Kidney epithelial cell (primary cell): ENCODE data around the gene BAX. TPM values are rescaled to one million over a fixed set of nuclear protein-coding genes. Genes with fewer than 3 reads are reported as not detected.
"Not testable (repeated sequence)": the region's sequence is repeated elsewhere in the genome, so short reads cannot be mapped to it uniquely, and the experiment has no call there.

ENCODE experiments used
- DNase-seq: peaks from one replicate; pipeline ENCODE4 v3.0.0-alpha.2; 2010; ENCODE audit warnings: low read depth
- H3K27me3 ChIP-seq: 2 replicates; pipeline ENCODE4 v1.6.0; 2011; ENCODE audit warnings: low read length; ENCODE audit not compliant: control insufficient read depth, insufficient read depth
- H3K36me3 ChIP-seq: 2 replicates; pipeline ENCODE4 v1.5.1; 2011; ENCODE audit warnings: low read length; ENCODE audit not compliant: control insufficient read depth, insufficient read depth
- H3K4me3 ChIP-seq: 2 replicates; pipeline ENCODE4 v1.5.1; 2011; ENCODE audit warnings: low read depth, mild to moderate bottlenecking, control low read depth, low read length
- total RNA-seq: library from RNA; depleted of rRNA; stranded (reverse); fragments of >200 nt; gene quantifications from 2 replicates; pipeline ENCODE4 v1.2.3, GENCODE V29; 2015
- TF ChIP-seq, protein P1 (sequence below): IDR thresholded peaks from 2 replicates; pipeline ENCODE4 v1.5.1; 2011; ENCODE audit warnings: mild to moderate bottlenecking, moderate library complexity, low read length, control low read depth, inconsistent platforms; ENCODE audit not compliant: insufficient read depth, poor library complexity, severe bottlenecking

The BAX gene
- 128 and 140 TPM in 2 replicates for total RNA-seq

- Histone ChIP-seq H3K27me3 (no peaks in the 10 kb centered on the region), H3K36me3 (peaks cover 2% of the 10 kb centered on the region), H3K4me3 (peak within 1 kb of the TSS; percentile 88)
- TF ChIP-seq, protein P1, sequence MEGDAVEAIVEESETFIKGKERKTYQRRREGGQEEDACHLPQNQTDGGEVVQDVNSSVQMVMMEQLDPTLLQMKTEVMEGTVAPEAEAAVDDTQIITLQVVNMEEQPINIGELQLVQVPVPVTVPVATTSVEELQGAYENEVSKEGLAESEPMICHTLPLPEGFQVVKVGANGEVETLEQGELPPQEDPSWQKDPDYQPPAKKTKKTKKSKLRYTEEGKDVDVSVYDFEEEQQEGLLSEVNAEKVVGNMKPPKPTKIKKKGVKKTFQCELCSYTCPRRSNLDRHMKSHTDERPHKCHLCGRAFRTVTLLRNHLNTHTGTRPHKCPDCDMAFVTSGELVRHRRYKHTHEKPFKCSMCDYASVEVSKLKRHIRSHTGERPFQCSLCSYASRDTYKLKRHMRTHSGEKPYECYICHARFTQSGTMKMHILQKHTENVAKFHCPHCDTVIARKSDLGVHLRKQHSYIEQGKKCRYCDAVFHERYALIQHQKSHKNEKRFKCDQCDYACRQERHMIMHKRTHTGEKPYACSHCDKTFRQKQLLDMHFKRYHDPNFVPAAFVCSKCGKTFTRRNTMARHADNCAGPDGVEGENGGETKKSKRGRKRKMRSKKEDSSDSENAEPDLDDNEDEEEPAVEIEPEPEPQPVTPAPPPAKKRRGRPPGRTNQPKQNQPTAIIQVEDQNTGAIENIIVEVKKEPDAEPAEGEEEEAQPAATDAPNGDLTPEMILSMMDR, result no peak
- DNase-seq, result peak; percentile 69
These were observed at the start of gene BAX for GRCh38 chr19:48954595-48955307. BAX (plus strand) TSS chr19:48954875; CDS start chr19:48954929, 54 bp downstream.

- TF ChIP-seq, protein P1, result no peak
- Histone ChIP-seq H3K36me3 (no peaks in the 10 kb centered on the region), H3K27me3 (no peaks in the 10 kb centered on the region), H3K4me3 (no peak overlapping the region)
- DNase-seq, result no peak
These were observed 49.0 kb upstream of the BAX start for GRCh38 chr19:48905664-48906063.

DNA sequence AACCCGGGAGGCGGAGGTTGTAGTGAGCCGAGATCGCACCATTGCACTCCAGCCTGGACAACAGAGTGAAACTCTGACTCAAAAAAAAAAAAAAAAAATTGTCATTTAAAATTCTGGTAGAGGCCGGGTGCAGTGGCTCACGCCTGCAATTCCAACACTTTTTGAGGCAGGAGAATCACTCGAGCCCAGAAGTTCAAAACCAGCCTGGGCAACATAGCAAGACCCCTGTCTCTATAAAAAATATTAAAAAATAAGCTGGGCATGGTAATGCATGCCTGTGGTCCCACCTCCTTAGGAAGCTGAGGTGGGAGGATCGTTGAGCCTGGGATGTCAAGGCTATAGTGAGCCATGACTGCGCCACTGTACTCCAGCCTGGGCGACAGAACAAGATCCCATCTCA lies 48.4 kb upstream of the BAX start:
- TF ChIP-seq, protein P1, result no peak
- Histone ChIP-seq H3K4me3 (no peak overlapping the region), H3K27me3 (no peaks in the 10 kb centered on the region), H3K36me3 (no peaks in the 10 kb centered on the region)
- DNase-seq, result no peak

- no peak for DNase-seq
- TF ChIP-seq, protein P1, result no peak
- no peaks in the 10 kb centered on the region for H3K27me3 ChIP-seq
- no peak overlapping the region for H3K4me3 ChIP-seq
- H3K36me3 ChIP-seq, result no peaks in the 10 kb centered on the region
These were observed 47.0 kb upstream of the BAX start for GRCh38 chr19:48907671-48908070.

GRCh38 chr19:48909424-48910077 lies 45.1 kb upstream of the BAX start:
- not testable (repeated sequence) for H3K36me3 ChIP-seq, H3K4me3 ChIP-seq, H3K27me3 ChIP-seq, DNase-seq

- TF ChIP-seq, protein P1, result no peak
- Histone ChIP-seq H3K27me3 (no peaks in the 10 kb centered on the region), H3K36me3 (no peaks in the 10 kb centered on the region), H3K4me3 (no peak overlapping the region)
- DNase-seq, result no peak
These were observed 43.9 kb upstream of the BAX start for GRCh38 chr19:48910803-48911202.
